Fibroblast of lung (primary cell): Measurements from ENCODE around the gene MUC4. TPM values are rescaled to one million over a fixed set of nuclear protein-coding genes. Genes with fewer than 3 reads are reported as not detected.
"Not testable (repeated sequence)": the region's sequence is repeated elsewhere in the genome, so short reads cannot be mapped to it uniquely, and the experiment has no call there.

Experiments used
- DNase-seq, 2 donors: peaks; one replicate each; pipeline versions ENCODE4 v3.0.0 to v3.0.0-alpha.2; 2010; ENCODE audit warnings: low read depth in 2 of 2
- H2AFZ ChIP-seq: 2 replicates; pipeline ENCODE4 v1.5.1; 2012; ENCODE audit warnings: low read length, control low read depth, inconsistent platforms
- H3K27ac ChIP-seq: 2 replicates; pipeline ENCODE4 v1.5.1; 2011; ENCODE audit warnings: low read length, control low read depth; ENCODE audit not compliant: insufficient read depth
- H3K27me3 ChIP-seq: 2 replicates; pipeline ENCODE4 v1.5.1; 2011; ENCODE audit warnings: mild to moderate bottlenecking, low read length; ENCODE audit not compliant: control insufficient read depth, insufficient read depth
- H3K36me3 ChIP-seq: 2 replicates; pipeline ENCODE4 v1.5.1; 2011; ENCODE audit warnings: low read length; ENCODE audit not compliant: control insufficient read depth, insufficient read depth
- H3K4me1 ChIP-seq: 2 replicates; pipeline ENCODE4 v1.5.1; 2011; ENCODE audit warnings: low read length; ENCODE audit not compliant: control insufficient read depth, insufficient read depth; ENCODE audit errors: extremely low read depth
- H3K4me2 ChIP-seq: 2 replicates; pipeline ENCODE4 v1.5.1; 2011; ENCODE audit warnings: low read length, control low read depth; ENCODE audit not compliant: insufficient read depth; ENCODE audit errors: extremely low read depth
- H3K4me3 ChIP-seq, 4 experiments: fragments of 200-600 bp in 1 of 4; sonication (generic) in 1 of 4; replicated peaks in 1 of 4; 2 replicates each; pipeline ENCODE4 v1.5.1; 2011 to 2016; ENCODE audit warnings: low read length in 4 of 4, low read depth in 3 of 4, mild to moderate bottlenecking in 3 of 4, control low read depth in 2 of 4, inconsistent platforms in 1 of 4, mixed read lengths in 1 of 4; ENCODE audit not compliant: insufficient read depth in 1 of 4; ENCODE audit errors: control extremely low read depth in 1 of 4
- H3K79me2 ChIP-seq: 2 replicates; pipeline ENCODE4 v1.5.1; 2012; ENCODE audit warnings: mild to moderate bottlenecking, low read length, inconsistent platforms; ENCODE audit not compliant: control insufficient read depth, insufficient read depth
- H3K9ac ChIP-seq: 2 replicates; pipeline ENCODE4 v1.5.1; 2011; ENCODE audit warnings: mild to moderate bottlenecking, low read length, control low read depth; ENCODE audit not compliant: insufficient read depth
- H3K9me3 ChIP-seq: 2 replicates; pipeline ENCODE4 v1.5.1; 2012; ENCODE audit warnings: low read depth, low read length; ENCODE audit not compliant: control insufficient read depth, insufficient read depth
- H4K20me1 ChIP-seq: 2 replicates; pipeline ENCODE4 v1.5.1; 2011; ENCODE audit warnings: low read length; ENCODE audit not compliant: control insufficient read depth, insufficient read depth; ENCODE audit errors: extremely low read depth
- EZH2 ChIP-seq: IDR thresholded peaks from 2 replicates; pipeline ENCODE4 v1.5.1; 2012; ENCODE audit warnings: low read length, control low read depth, mild to moderate bottlenecking; ENCODE audit errors: missing control alignments
- polyA plus RNA-seq, 2 donors: library from polyadenylated mRNA; depleted of rRNA in 1 of 2; stranded (reverse) in 1 of 2; unstranded in 1 of 2; fragments of >200 nt; gene quantifications; 2 replicates each; pipeline ENCODE4 v1.2.1, GENCODE V29; 2011 to 2012; ENCODE audit warnings: missing spikeins in 1 of 2
- total RNA-seq: library from RNA; depleted of rRNA; stranded (reverse); fragments of >200 nt; gene quantifications from 2 replicates; pipeline ENCODE4 v1.2.1, GENCODE V29; 2014
- TF ChIP-seq, protein P1 (sequence below), 2 donors: IDR thresholded peaks in 1 of 2; conservative IDR thresholded peaks in 1 of 2; 1 replicate in 1 of 2; 2 replicates in 1 of 2; pipeline ENCODE4 v1.5.1; 2011 to 2012; ENCODE audit warnings: low read length in 2 of 2, control low read depth in 1 of 2, inconsistent platforms in 1 of 2, low read depth in 1 of 2, mild to moderate bottlenecking in 1 of 2

Gene MUC4
- total and polyA plus RNA-seq, 2 donors (not counting 1 experiment from before 2014, with no cell fraction given): not detected

DNA sequence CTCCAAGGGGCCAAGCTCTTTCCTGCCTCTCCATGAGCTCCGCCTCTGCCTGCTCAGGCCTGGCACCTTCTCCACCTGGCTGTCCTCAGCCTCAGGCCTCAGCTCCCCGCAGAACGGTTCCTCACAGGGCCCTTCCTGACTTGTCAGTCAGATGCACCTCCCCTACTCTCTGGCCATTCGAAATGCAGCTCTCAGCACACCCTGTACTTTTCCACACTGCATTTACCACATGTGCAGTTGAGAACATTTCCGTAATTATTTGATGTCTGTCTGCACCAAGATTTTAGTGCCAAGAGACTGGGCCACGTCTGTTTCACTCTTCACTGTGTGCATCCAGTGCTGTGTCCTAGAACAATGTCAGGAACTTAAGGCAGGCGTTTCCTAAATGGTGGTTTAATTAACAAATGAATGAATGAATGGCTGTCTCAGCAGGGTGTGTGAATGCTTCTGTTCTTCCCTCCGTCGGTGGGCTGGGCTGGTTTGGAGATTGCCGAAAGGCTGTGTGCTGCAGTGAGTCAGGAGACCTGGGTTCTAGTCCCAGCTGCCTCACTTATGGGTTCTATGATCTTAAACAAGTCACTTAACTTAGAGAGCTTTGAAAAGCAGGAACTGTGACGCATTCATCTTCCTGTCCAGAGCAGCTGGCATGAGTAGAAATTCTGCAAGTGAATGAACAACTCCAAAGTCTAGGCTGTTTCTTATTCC lies 5.4 kb downstream of the MUC4 start:
- H2AFZ ChIP-seq: no peak overlapping the region
- H3K4me1 ChIP-seq: peaks cover 5% of the 10 kb centered on the region
- peaks cover 19% of the 10 kb centered on the region for H3K27me3 ChIP-seq
- DNase-seq: no peak
- no peak overlapping the region for H3K9ac ChIP-seq
- no peak overlapping the region for H3K27ac ChIP-seq
- no peaks in the 10 kb centered on the region for H4K20me1 ChIP-seq
- H3K79me2 ChIP-seq: no peaks in the 10 kb centered on the region
- no peaks in the 10 kb centered on the region for H3K9me3 ChIP-seq
- TF ChIP-seq, protein P1, sequence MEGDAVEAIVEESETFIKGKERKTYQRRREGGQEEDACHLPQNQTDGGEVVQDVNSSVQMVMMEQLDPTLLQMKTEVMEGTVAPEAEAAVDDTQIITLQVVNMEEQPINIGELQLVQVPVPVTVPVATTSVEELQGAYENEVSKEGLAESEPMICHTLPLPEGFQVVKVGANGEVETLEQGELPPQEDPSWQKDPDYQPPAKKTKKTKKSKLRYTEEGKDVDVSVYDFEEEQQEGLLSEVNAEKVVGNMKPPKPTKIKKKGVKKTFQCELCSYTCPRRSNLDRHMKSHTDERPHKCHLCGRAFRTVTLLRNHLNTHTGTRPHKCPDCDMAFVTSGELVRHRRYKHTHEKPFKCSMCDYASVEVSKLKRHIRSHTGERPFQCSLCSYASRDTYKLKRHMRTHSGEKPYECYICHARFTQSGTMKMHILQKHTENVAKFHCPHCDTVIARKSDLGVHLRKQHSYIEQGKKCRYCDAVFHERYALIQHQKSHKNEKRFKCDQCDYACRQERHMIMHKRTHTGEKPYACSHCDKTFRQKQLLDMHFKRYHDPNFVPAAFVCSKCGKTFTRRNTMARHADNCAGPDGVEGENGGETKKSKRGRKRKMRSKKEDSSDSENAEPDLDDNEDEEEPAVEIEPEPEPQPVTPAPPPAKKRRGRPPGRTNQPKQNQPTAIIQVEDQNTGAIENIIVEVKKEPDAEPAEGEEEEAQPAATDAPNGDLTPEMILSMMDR (conservative IDR thresholded peaks at IDR 0.05 in 1 of 2, IDR thresholded peaks at IDR 0.05 in 1 of 2; ENCODE audit: low read depth in 1 of 2, low read length in 2 of 2): no peak
- TF ChIP-seq EZH2: no peak
- H3K4me3 ChIP-seq: no peak overlapping the region
- H3K36me3 ChIP-seq: no peaks in the 10 kb centered on the region
- H3K4me2 ChIP-seq: no peak overlapping the region

DNA sequence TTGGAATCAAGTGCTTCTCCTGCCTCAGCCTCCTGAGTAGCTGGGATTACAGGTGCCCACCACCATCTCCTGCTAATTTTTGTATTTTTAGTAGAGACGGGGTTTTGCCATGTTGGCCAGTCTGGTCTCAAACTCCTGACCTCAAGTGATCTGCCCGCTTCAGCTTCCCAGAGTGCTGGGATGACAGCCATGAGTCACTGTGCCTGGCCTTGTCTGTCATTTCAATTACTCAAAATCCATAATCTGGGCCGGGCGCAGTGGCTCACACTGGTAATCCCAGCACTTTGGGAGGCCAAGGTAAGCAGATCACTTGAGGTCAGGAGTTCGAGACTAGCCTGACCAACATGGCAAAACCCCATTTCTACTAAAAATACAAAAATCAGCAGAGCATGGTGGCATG lies 6.1 kb downstream of the MUC4 start:
- peaks cover 22% of the 10 kb centered on the region for H3K27me3 ChIP-seq
- H3K9me3 ChIP-seq, DNase-seq, H4K20me1 ChIP-seq, H3K4me2 ChIP-seq, H2AFZ ChIP-seq, H3K79me2 ChIP-seq, H3K4me3 ChIP-seq, H3K27ac ChIP-seq, H3K4me1 ChIP-seq, H3K9ac ChIP-seq, H3K36me3 ChIP-seq: not testable (repeated sequence)

DNA sequence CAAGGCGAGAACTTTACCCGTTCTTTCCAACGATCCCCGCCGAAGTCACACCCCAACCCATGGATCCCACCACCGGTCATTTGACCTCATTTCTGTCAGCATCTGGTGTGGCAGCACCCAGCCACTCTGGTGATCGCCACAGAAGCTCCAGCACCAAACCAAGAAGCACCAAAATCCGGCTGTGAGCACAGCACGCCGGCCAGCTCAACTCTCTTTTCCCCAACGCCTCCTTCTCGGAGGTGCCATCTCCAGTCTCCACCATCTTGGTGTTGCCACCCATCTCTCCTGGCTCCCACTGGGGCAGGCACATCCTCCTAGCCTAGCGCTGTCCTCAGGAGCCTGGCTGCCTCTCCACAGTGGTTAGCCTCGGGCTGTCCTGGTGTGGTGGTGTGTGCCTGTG lies 6.5 kb downstream of the MUC4 start:
- no peak overlapping the region for H3K4me3 ChIP-seq
- H3K9me3 ChIP-seq: no peaks in the 10 kb centered on the region
- no peak for DNase-seq
- H2AFZ ChIP-seq: no peak overlapping the region
- H3K9ac ChIP-seq: no peak overlapping the region
- no peaks in the 10 kb centered on the region for H3K79me2 ChIP-seq
- TF ChIP-seq EZH2: no peak
- TF ChIP-seq, protein P1 (conservative IDR thresholded peaks at IDR 0.05 in 1 of 2, IDR thresholded peaks at IDR 0.05 in 1 of 2; ENCODE audit: low read depth in 1 of 2, low read length in 2 of 2): no peak
- no peak overlapping the region for H3K4me2 ChIP-seq
- H3K27ac ChIP-seq: no peak overlapping the region
- H3K36me3 ChIP-seq: no peaks in the 10 kb centered on the region
- no peaks in the 10 kb centered on the region for H4K20me1 ChIP-seq
- peaks cover 5% of the 10 kb centered on the region for H3K4me1 ChIP-seq
- H3K27me3 ChIP-seq: peaks cover 22% of the 10 kb centered on the region
